ENCODE results near the gene AGER. TPM values are rescaled to one million over a fixed set of nuclear protein-coding genes. Genes with fewer than 3 reads are reported as not detected.

Gene AGER
- total and polyA plus RNA-seq, 9 of the 15 experiments (the other 6 are each of a cell fraction or from before 2014, with no cell fraction given), result 1.2 to 11.5 (median 4.1) TPM

- 4% methylated on average over 5 of the region's 5 CpGs for WGBS (ENCODE audit: insufficient coverage, low coverage, missing lambda C conversion rate)
- Histone ChIP-seq H4K20me1 (replicated peaks; ENCODE audit: control insufficient read depth, insufficient read depth, low read length) (no peaks in the 10 kb centered on the region), H3K27ac (ENCODE audit: extremely low read depth, low read depth, low read length) (no peak overlapping the region; the same call in 2 of the 3 replicates), H2AFZ (ENCODE audit: low read depth, low read length) (peak overlapping the region; percentile 71), H3K79me2 (ENCODE audit: control insufficient read depth, insufficient read depth, low read length) (no peaks in the 10 kb centered on the region), H3K4me1 (replicated peaks in 1 of 2; ENCODE audit: control insufficient read depth in 2 of 2, insufficient read depth in 2 of 2, low read length in 2 of 2) (peaks cover 9 to 13% of the 10 kb centered on the region in 2 experiments; a peak in 4 of 5 replicates), H3K36me3 (ENCODE audit: control insufficient read depth, insufficient read depth, low read length) (no peaks in the 10 kb centered on the region), H3K9me1 (ENCODE audit: control insufficient read depth, insufficient read depth, low read length) (no peaks in the 10 kb centered on the region), H3K9me3 (replicated peaks; ENCODE audit: control insufficient read depth, insufficient read depth, low read depth, low read length) (no peaks in the 10 kb centered on the region), H3K9ac (ENCODE audit: insufficient read depth in 1 of 2, low read depth in 2 of 2, low read length in 2 of 2) (peak overlapping the region in 1 of 2 experiments; percentile 13; a peak in 1 of 4 replicates), H3K4me2 (ENCODE audit: insufficient read depth, low read length) (peak overlapping the region; percentile 26; the same call in 1 of the 2 replicates), H3K4me3 (no peak overlapping the region), H3K27me3 (ENCODE audit: control insufficient read depth in 2 of 2, insufficient read depth in 2 of 2, low read length in 2 of 2) (no peaks in the 10 kb centered on the region)
- FAIRE-seq (peak; percentile 59), DNase-seq (ENCODE audit: extremely low read depth in 1 of 4, low spot score in 3 of 4) (peak in 1 of 4 experiments; percentile 51), ATAC-seq (no peak; the same call in 2 of the 3 replicates)
- intact Hi-C loops (cut with micrococcal nuclease), result no loop called here
- POLR2A ChIA-PET, result interaction anchor here (1.1 to 4.2 kb wide), 4 partner anchors 8 to 41 kb away, joined by 3 to 13 read pairs (median 6); partner anchors contain the start of gene ATF6B
- BruUV-seq (replicated peaks), result no TSS peak
- CTCF ChIA-PET (ENCODE audit: low intra/inter-chr PET ratio), result no interaction called here
- in situ Hi-C loops (cut with MboI), result no loop called here
- TF ChIP-seq SMARCC2 (IDR thresholded peaks at IDR 0.05; ENCODE audit: low read depth) (no peak), ATF6 (CRISPR knock-in tag; IDR thresholded peaks at IDR 0.05) (no peak), TFAM (CRISPR knock-in tag; conservative IDR thresholded peaks at IDR 0.05) (no peak), ZNF407 (IDR thresholded peaks at IDR 0.05; ENCODE audit: low read depth) (no peak), MLX (CRISPR knock-in tag; conservative IDR thresholded peaks at IDR 0.05) (no peak), MYBL2 (IDR thresholded peaks at IDR 0.05; ENCODE audit: low read depth) (no peak), MYBL2 (CRISPR knock-in tag; IDR thresholded peaks at IDR 0.05; ENCODE audit: borderline replicate concordance) (no peak), KDM1A (IDR thresholded peaks at IDR 0.05) (0 out of 4 replicates have a peak, but pooled peaks of 1 of the 2 experiments have one; percentile 32), MTA2 (IDR thresholded peaks at IDR 0.05; ENCODE audit: low read depth) (0 out of 2 replicates have a peak, but pooled peaks have one; percentile 11)
Observed at GRCh38 chr6:32140420-32141046, 43.5 kb downstream of the AGER start.
